ENCODE results near the gene HBA1.

DNA sequence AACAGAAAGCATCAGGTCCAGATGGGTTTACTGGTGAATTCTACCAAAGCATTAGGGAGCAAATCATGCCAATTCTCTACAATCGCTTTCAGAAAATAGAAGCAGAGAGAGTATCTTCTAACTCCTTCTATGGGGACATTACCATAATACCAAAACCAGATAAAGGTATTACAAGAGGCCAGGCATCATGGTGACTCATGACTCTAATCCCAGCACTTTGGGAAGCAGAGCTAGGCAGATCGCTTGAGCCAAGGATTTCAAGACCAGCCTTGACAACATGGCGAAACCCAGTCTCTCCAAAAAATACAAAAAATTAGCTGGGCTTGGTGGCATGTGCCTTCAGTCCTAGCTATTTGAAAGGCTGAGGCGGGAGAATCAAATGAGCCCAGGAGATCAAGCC is 26.8 kb downstream of the HBA1 start:
- TF ChIP-seq, protein P1, sequence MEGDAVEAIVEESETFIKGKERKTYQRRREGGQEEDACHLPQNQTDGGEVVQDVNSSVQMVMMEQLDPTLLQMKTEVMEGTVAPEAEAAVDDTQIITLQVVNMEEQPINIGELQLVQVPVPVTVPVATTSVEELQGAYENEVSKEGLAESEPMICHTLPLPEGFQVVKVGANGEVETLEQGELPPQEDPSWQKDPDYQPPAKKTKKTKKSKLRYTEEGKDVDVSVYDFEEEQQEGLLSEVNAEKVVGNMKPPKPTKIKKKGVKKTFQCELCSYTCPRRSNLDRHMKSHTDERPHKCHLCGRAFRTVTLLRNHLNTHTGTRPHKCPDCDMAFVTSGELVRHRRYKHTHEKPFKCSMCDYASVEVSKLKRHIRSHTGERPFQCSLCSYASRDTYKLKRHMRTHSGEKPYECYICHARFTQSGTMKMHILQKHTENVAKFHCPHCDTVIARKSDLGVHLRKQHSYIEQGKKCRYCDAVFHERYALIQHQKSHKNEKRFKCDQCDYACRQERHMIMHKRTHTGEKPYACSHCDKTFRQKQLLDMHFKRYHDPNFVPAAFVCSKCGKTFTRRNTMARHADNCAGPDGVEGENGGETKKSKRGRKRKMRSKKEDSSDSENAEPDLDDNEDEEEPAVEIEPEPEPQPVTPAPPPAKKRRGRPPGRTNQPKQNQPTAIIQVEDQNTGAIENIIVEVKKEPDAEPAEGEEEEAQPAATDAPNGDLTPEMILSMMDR (IDR thresholded peaks at IDR 0.05 in 8 of 11, conservative IDR thresholded peaks at IDR 0.05 in 3 of 11): no peak
- TF ChIP-seq POLR2A (IDR thresholded peaks at IDR 0.05) (no peak), POLR2AphosphoS5 (IDR thresholded peaks at IDR 0.05) (no peak)

All from spleen (tissue), 7 donors.